D721Med (cell line): ENCODE results near the gene ARID4A.
A peak's percentile ranks its signal among the peaks of the same experiment; 100 is the strongest.

Experiments
- DNase-seq: peaks from one replicate; pipeline ENCODE4 v3.0.0; 2011; ENCODE audit warnings: low spot score; ENCODE audit not compliant: insufficient read length
- FAIRE-seq: peaks from 2 replicates; lab custom pipeline; 2011; peaks lifted over from hg19 to GRCh38; lab: Jason Lieb, UNC
- CTCF ChIP-seq: IDR thresholded peaks from 2 replicates; pipeline ENCODE4 v1.5.1; 2012; ENCODE audit warnings: mild to moderate bottlenecking, control low read depth; ENCODE audit not compliant: insufficient read depth; ENCODE audit errors: missing control alignments

Gene ARID4A

GRCh38 chr14:58292187-58292586 is 6.2 kb upstream of the ARID4A start:
- no peak for TF ChIP-seq CTCF
- DNase-seq (no peak), FAIRE-seq (no peak)

- no peak for TF ChIP-seq CTCF
- FAIRE-seq (no peak), DNase-seq (no peak)
These were observed 4.2 kb upstream of the ARID4A start for GRCh38 chr14:58294201-58294600.

- DNase-seq (no peak), FAIRE-seq (no peak)
- no peak for TF ChIP-seq CTCF
These were observed 1.6 kb upstream of the ARID4A start for GRCh38 chr14:58296726-58297125.

- no peak for FAIRE-seq
- DNase-seq, result no peak
These were observed 968 bp upstream of the ARID4A start for GRCh38 chr14:58297412-58297761.

GRCh38 chr14:58297762-58298476 is 436 bp upstream of the ARID4A start:
- FAIRE-seq, result peak; percentile 94
- no peak for TF ChIP-seq CTCF
- peak; percentile 70 for DNase-seq

More at GRCh38 chr14:58297412-58297761, 968 bp upstream of the ARID4A start:
- TF ChIP-seq CTCF, result no peak

- no peak for TF ChIP-seq CTCF
- FAIRE-seq (no peak), DNase-seq (no peak)
These were observed 1.3 kb downstream of the ARID4A start for GRCh38 chr14:58299401-58300330.

- FAIRE-seq (no peak), DNase-seq (no peak)
- TF ChIP-seq CTCF, result no peak
These were observed 3.1 kb downstream of the ARID4A start for GRCh38 chr14:58301416-58301815.
